PC-3 (cell line): ENCODE results near the gene DMRTA2.

ENCODE experiments used
- EZH2phosphoT487 ChIP-seq: fragments of 300-600 bp; sonication (generic); IDR thresholded peaks from 2 replicates; pipeline ENCODE4 v1.6.1; 2018; ENCODE audit warnings: mild to moderate bottlenecking, antibody characterized with exemption, low read length, borderline replicate concordance
- TF ChIP-seq, protein P1 (sequence below): fragments of 300-600 bp; sonication (generic); conservative IDR thresholded peaks from 2 replicates; pipeline ENCODE4 v1.5.1; 2017; ENCODE audit warnings: antibody characterized with exemption, low read depth, mild to moderate bottlenecking, low read length

DNA sequence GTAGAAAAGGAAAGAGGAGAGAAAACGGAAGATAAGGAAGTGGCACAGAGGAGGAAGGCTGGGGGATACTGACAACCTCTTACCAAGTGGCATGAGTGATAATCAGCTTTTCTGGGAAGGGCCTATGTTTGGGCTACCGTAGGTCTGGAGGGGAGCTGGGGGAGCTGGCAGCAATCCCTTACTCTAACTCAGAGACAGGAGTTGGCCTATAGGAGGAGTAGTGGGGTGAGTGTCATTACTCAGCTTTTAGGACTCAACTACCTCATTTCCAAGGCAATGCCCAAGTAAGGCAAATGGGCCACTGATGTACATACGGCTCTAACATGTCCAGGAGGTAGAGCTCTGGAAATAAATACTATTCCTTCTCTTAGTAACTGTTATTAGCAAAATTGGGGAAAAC lies 48.7 kb upstream of the DMRTA2 start:
- TF ChIP-seq, protein P1, sequence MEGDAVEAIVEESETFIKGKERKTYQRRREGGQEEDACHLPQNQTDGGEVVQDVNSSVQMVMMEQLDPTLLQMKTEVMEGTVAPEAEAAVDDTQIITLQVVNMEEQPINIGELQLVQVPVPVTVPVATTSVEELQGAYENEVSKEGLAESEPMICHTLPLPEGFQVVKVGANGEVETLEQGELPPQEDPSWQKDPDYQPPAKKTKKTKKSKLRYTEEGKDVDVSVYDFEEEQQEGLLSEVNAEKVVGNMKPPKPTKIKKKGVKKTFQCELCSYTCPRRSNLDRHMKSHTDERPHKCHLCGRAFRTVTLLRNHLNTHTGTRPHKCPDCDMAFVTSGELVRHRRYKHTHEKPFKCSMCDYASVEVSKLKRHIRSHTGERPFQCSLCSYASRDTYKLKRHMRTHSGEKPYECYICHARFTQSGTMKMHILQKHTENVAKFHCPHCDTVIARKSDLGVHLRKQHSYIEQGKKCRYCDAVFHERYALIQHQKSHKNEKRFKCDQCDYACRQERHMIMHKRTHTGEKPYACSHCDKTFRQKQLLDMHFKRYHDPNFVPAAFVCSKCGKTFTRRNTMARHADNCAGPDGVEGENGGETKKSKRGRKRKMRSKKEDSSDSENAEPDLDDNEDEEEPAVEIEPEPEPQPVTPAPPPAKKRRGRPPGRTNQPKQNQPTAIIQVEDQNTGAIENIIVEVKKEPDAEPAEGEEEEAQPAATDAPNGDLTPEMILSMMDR = no peak
- TF ChIP-seq EZH2phosphoT487 = no peak
